Keratinocyte (primary cell): Measurements from ENCODE around the gene SCNN1B. TPM values are rescaled to one million over a fixed set of nuclear protein-coding genes. Genes with fewer than 3 reads are reported as not detected.

Source experiments
- DNase-seq: peaks from one replicate; pipeline ENCODE4 v3.0.0-alpha.2; 2011; ENCODE audit warnings: low read depth, missing footprints, low spot score
- FAIRE-seq: peaks from 2 replicates; lab custom pipeline; 2011; peaks lifted over from hg19 to GRCh38; lab: Jason Lieb, UNC
- H2AFZ ChIP-seq: 2 replicates; pipeline ENCODE4 v1.6.0; 2012; ENCODE audit warnings: low read length, control low read depth, inconsistent platforms; ENCODE audit not compliant: control insufficient read depth
- H3K27ac ChIP-seq: 2 replicates; pipeline ENCODE4 v1.5.1; 2011; ENCODE audit warnings: low read length; ENCODE audit not compliant: control insufficient read depth, insufficient read depth
- H3K27me3 ChIP-seq: 3 replicates; pipeline ENCODE4 v1.6.0; 2011; ENCODE audit warnings: low read length; ENCODE audit not compliant: control insufficient read depth, insufficient read depth; ENCODE audit errors: extremely low read depth
- H3K36me3 ChIP-seq, 2 experiments: 2 replicates in 1 of 2; 3 replicates in 1 of 2; pipeline ENCODE4 v1.5.1; 2011; ENCODE audit warnings: low read length in 2 of 2, mild to moderate bottlenecking in 1 of 2; ENCODE audit not compliant: control insufficient read depth in 2 of 2, insufficient read depth in 2 of 2; ENCODE audit errors: extremely low read depth in 1 of 2
- H3K4me1 ChIP-seq: 3 replicates; pipeline ENCODE4 v1.5.1; 2011; ENCODE audit warnings: low read length; ENCODE audit not compliant: control insufficient read depth, insufficient read depth; ENCODE audit errors: extremely low read depth
- H3K4me2 ChIP-seq: 3 replicates; pipeline ENCODE4 v1.6.0; 2011; ENCODE audit warnings: low read depth, low read length; ENCODE audit not compliant: control insufficient read depth, insufficient read depth; ENCODE audit errors: extremely low read depth
- H3K4me3 ChIP-seq, 3 experiments: fragments of 200-600 bp in 1 of 3; sonication (generic) in 1 of 3; 2 replicates in 2 of 3; 3 replicates in 1 of 3; pipeline ENCODE4 v1.5.1; 2011 to 2016; ENCODE audit warnings: low read length in 3 of 3, mild to moderate bottlenecking in 3 of 3, control low read depth in 2 of 3, inconsistent platforms in 1 of 3, low read depth in 1 of 3, mixed read lengths in 1 of 3, mixed run types in 1 of 3, moderate library complexity in 1 of 3; ENCODE audit not compliant: control insufficient read depth in 2 of 3, insufficient read depth in 2 of 3; ENCODE audit errors: extremely low read depth in 1 of 3
- H3K79me2 ChIP-seq: 2 replicates; pipeline ENCODE4 v1.6.0; 2012; ENCODE audit warnings: low read length; ENCODE audit not compliant: control insufficient read depth, insufficient read depth
- H3K9ac ChIP-seq: 3 replicates; pipeline ENCODE4 v1.6.0; 2011; ENCODE audit warnings: low read length; ENCODE audit not compliant: control insufficient read depth, insufficient read depth; ENCODE audit errors: extremely low read depth
- H3K9me1 ChIP-seq: 3 replicates; pipeline ENCODE4 v1.6.0; 2011; ENCODE audit warnings: low read length; ENCODE audit not compliant: control insufficient read depth, insufficient read depth; ENCODE audit errors: extremely low read depth
- H3K9me3 ChIP-seq: 2 replicates; pipeline ENCODE4 v1.5.1; 2012; ENCODE audit warnings: low read depth, low read length; ENCODE audit not compliant: control insufficient read depth
- H4K20me1 ChIP-seq: 3 replicates; pipeline ENCODE4 v1.6.0; 2011; ENCODE audit warnings: low read length; ENCODE audit not compliant: control insufficient read depth, insufficient read depth; ENCODE audit errors: extremely low read depth
- EZH2 ChIP-seq: IDR thresholded peaks from one replicate; pipeline ENCODE4 v1.6.1; 2012; ENCODE audit warnings: inconsistent platforms, mild to moderate bottlenecking, low read length, moderate library complexity
- dilution Hi-C: fragments of 300-500 bp; cut with MboI; formaldehyde crosslinking; loops from one replicate; pipeline ENCODE4 v1.7.0; 2020; ENCODE audit warnings: low sequenced_read_pairs; ENCODE audit not compliant: extremely low pct_ligation_motif_present
- polyA plus RNA-seq, 5 experiments: library from polyadenylated mRNA; depleted of rRNA in 3 of 5; stranded (reverse) in 3 of 5; stranded (forward) in 1 of 5; unstranded in 1 of 5; fragments of >200 nt; gene quantifications; 1 replicate in 1 of 5; 2 replicates in 3 of 5; 3 replicates in 1 of 5; pipeline versions ENCODE4 v1.2.1 to v1.2.3, GENCODE V29; 2011 to 2012; ENCODE audit warnings: missing spikeins in 2 of 5, low read depth in 1 of 5, low replicate concordance in 1 of 5
- TF ChIP-seq, protein P1 (sequence below), 3 experiments: IDR thresholded peaks in 1 of 3; conservative IDR thresholded peaks in 1 of 3; optimal IDR thresholded peaks in 1 of 3; 2 replicates in 2 of 3; 3 replicates in 1 of 3; pipeline versions ENCODE3 to v1.5.1; 2011; ENCODE audit warnings: low read length in 3 of 3, mild to moderate bottlenecking in 3 of 3, moderate library complexity in 2 of 3, control low read depth in 1 of 3, inconsistent platforms in 1 of 3; ENCODE audit not compliant: insufficient read depth in 2 of 3; ENCODE audit errors: extremely low read depth in 1 of 3

SCNN1B gene
- polyA plus RNA-seq, 1 donor (not counting 4 experiments of a cell fraction or from before 2014, with no cell fraction given): 0.92 TPM

DNA sequence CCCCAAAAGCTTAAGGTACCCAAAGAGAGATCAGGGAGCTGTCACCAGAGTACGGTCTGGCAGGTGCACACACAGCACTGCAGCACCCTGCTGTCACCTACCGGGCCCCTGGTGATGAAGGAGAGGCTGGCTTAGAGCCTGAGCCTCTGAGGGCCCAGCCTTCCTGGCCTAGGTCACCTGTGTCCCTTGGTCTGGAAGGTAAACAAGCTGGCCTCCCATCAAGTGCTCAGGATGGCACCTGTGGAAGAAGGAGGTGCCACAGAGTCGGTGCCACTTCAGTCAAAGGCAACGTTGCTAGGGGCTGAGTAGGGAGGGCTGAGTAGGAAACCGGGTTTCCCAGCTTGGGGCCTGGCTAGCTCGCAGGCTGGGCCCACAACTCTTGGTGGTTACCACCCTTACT, 80.2 kb downstream of the SCNN1B start:
- Histone ChIP-seq H3K4me2 (no peak overlapping the region), H3K27ac (no peak overlapping the region), H2AFZ (no peak overlapping the region), H3K4me1 (no peaks in the 10 kb centered on the region), H3K9me3 (no peaks in the 10 kb centered on the region), H3K4me3 (no peak overlapping the region), H3K27me3 (no peaks in the 10 kb centered on the region), H3K36me3 (no peaks in the 10 kb centered on the region), H3K9me1 (no peaks in the 10 kb centered on the region), H3K79me2 (no peaks in the 10 kb centered on the region), H4K20me1 (no peaks in the 10 kb centered on the region), H3K9ac (no peak overlapping the region)
- no peak for FAIRE-seq
- dilution Hi-C loops: loop anchor here (25.0 kb wide), 1 partner anchor 220 kb away; no protein-coding TSS in a partner anchor
- no peak for DNase-seq
- no peak for TF ChIP-seq EZH2
- TF ChIP-seq, protein P1, sequence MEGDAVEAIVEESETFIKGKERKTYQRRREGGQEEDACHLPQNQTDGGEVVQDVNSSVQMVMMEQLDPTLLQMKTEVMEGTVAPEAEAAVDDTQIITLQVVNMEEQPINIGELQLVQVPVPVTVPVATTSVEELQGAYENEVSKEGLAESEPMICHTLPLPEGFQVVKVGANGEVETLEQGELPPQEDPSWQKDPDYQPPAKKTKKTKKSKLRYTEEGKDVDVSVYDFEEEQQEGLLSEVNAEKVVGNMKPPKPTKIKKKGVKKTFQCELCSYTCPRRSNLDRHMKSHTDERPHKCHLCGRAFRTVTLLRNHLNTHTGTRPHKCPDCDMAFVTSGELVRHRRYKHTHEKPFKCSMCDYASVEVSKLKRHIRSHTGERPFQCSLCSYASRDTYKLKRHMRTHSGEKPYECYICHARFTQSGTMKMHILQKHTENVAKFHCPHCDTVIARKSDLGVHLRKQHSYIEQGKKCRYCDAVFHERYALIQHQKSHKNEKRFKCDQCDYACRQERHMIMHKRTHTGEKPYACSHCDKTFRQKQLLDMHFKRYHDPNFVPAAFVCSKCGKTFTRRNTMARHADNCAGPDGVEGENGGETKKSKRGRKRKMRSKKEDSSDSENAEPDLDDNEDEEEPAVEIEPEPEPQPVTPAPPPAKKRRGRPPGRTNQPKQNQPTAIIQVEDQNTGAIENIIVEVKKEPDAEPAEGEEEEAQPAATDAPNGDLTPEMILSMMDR (optimal IDR thresholded peaks at IDR 0.05 in 1 of 3, IDR thresholded peaks at IDR 0.05 in 1 of 3, conservative IDR thresholded peaks at IDR 0.05 in 1 of 3; ENCODE audit: extremely low read depth in 1 of 3, insufficient read depth in 2 of 3, low read length in 3 of 3): no peak

DNA sequence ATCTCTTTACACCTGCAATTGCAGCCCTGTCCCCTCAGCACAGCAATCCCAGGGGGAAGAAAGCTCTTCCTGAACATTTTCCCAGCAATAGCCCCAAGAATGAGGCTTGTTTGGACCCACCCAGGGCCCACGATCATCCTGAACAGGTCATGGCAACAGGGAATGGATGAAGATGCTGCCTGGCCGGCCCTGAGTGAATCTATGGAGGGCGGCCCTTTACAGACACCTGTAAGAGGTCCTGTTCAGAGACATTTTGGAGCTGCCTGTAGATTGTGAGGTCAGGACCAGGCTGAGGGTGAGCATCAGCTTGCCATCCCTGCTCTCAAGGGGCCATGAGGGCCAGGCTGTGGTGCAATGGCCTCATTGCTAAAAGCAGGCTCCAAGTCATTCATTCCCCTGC, 81.8 kb downstream of the SCNN1B start:
- no peak for FAIRE-seq

More for the DNA sequence above, 81.8 kb downstream of the SCNN1B start:
- Histone ChIP-seq H3K4me3 (no peak overlapping the region), H3K4me1 (no peaks in the 10 kb centered on the region), H3K79me2 (no peaks in the 10 kb centered on the region), H3K9me1 (no peaks in the 10 kb centered on the region), H3K9me3 (no peaks in the 10 kb centered on the region), H4K20me1 (no peaks in the 10 kb centered on the region), H3K27me3 (no peaks in the 10 kb centered on the region), H3K36me3 (no peaks in the 10 kb centered on the region), H3K4me2 (no peak overlapping the region), H2AFZ (no peak overlapping the region), H3K9ac (no peak overlapping the region), H3K27ac (no peak overlapping the region)
- dilution Hi-C loops: loop anchor here (25.0 kb wide), 1 partner anchor 222 kb away; no protein-coding TSS in a partner anchor
- DNase-seq: no peak
- TF ChIP-seq EZH2: no peak
- TF ChIP-seq, protein P1 (optimal IDR thresholded peaks at IDR 0.05 in 1 of 3, IDR thresholded peaks at IDR 0.05 in 1 of 3, conservative IDR thresholded peaks at IDR 0.05 in 1 of 3; ENCODE audit: extremely low read depth in 1 of 3, insufficient read depth in 2 of 3, low read length in 3 of 3): no peak
